HG03025 (cell line): ENCODE results near the gene DOCK2.

Experiments used
- ATAC-seq: cut with Tn5 transposase; IDR thresholded peaks from one replicate; pipeline ENCODE4 v1.9.1; 2021; ENCODE audit warnings: mild to moderate bottlenecking, moderate library complexity; ENCODE audit not compliant: unreplicated experiment, low FRiP score

DOCK2 gene

DNA sequence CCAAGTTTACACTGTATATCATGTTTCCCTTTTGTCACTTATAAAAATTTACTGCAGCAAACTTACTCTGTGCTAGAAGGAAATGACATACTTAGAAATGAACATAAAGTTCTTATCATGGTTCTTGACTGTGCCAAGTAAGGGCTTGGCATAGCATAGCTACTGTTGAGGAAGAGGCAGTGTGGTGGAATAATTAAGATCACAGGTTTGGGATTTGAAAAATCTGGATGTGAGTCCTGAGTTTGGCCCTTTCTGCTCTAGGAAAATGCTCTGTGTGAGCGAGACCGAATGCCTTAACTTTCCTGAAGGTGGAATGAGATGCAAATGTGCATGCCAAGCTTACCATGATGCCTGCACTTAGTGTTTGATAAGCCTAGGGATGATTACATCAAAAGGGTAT is 243.7 kb downstream of the DOCK2 start:
- no peak for ATAC-seq

DNA sequence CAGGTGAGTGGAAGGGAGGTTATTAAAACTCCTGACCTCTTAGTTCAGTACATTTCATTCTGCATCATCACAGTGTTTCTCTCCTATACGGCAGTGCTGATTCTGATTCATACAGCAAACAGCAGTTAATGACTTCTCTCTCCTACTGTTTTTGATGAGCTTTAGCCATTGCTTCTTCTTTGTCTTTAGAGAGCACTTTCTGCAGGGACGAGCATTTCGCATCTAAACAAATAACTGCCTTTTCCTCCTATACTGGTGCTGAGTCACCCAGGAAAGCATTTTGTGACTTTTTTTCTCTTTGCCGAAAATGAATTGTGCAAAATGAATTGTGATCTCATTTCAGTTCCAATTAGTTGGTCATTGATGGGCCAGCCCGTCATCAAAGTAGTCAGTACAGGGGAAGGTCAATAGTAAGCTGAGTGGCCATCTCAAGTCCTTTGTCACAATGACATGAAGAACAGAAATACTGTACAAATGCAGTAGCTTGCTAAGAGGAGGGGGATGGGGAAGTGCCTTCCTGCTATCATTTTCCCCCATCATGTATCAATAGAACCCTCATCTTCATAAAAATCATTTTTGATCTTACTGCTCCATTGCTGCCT is 244.7 kb downstream of the DOCK2 start:
- no peak for ATAC-seq

DNA sequence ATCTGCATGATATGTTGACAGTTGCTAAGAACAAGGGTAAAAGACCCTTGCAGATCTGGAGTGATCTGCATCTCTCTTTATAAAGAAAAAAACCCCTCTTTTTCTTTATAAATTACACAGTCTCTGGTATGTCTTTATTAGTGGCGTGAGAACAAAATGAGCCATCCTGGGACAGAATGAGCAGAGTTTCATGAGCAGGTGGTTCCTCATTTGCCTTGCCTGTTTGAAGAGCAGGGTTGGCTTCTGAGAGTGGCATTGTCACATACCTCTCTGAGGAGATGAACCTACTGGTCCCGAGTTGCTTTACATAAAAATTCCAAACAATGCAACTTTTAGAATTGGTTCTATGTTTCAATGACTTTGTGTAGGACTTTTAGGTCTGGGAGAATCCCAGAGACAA is 249.0 kb downstream of the DOCK2 start:
- no peak for ATAC-seq

DNA sequence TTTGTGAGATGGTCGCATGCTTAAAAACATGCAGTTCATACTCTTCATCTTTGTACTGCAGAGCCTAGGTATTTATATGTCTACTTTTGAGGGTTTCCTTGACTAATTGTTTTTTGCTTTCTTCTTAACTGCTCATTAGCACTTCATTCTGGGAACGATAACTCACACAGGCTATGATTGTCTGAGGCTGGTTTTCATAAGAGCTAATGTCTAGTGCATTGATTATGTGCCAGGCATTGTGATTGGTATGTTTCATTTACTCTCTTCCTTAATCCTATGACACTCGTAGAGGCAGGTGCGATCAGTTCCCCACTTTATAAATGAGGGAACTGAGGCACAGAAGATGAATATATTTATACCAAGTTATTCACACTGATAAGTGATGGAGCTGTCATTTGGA is 249.6 kb downstream of the DOCK2 start:
- ATAC-seq = no peak

DNA sequence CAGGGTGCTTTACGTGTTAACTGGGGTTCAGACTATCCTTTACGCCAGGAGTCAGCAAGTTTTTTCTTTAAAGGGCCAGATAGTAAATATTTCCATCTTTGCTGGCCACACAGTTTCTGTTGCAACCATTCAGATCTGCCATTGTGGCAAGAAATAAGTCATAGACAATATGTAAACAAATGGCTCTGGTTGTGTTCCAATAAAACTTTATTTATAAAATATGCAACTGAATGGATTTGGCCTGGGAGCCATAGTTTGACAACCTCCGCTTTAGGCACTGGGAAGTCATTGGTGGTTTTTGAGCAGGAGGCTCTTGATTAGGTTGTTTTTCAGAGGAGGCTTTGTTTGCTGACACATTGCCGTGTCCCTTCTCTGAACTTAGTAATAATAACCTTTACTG is 252.5 kb downstream of the DOCK2 start:
- no peak for ATAC-seq

DNA sequence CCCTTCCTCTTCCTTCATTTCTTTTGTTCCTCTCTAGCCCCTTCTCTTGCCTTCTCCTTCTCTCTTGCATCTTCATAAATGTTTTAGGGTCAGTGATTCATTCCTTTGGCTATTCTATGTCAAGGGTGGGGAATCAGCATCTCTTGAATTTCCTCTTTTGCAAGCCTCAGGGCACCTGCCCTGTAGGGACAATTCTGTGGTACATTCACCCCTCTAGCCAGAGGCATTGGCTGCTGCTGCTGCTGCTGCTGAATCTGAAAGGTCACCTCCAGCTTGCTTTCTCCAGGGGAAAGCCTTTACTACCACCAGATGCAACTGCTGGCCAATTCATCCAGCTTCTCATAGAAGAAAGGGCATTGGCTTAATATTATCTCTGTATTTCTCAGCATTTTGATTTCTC is 255.9 kb downstream of the DOCK2 start:
- no peak for ATAC-seq

DNA sequence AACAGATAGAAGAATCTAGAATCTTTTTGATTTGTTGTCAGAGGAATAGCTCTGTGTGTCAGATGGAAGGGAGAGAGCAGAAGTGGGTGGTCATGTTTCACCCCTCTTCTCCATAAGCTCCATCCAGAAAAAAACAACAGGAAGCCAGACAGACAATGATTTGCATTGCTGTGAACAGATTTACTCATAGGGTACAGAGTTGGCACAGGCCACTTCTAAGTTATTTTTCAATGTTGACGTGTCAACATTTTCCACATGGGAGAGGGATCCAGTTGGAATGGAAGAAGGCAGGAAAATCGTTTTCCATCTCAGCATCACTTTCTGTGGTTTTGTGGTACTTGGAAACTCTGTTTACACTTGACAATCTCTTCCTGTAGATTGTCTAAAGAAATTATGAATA is 256.5 kb downstream of the DOCK2 start:
- ATAC-seq = no peak

DNA sequence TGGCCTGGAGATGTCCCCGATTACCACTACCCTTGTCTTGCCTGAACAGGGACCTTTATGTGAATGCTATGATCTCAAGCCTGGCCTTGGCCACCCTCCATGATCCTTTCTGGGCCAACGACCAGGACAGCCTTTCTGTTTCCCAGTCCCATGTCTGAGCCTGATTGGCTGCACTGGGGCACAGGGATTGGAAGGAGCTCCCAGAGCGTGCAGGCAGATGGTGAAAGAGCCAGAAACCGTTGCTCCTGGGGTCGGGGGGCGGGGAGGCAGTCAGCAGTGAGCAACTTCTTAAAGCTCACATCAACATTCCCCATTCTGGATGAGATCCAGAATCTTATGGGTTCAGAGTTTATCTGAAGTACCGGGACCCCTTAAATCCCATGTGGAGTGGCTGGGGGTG is 258.9 kb downstream of the DOCK2 start:
- ATAC-seq = no peak

DNA sequence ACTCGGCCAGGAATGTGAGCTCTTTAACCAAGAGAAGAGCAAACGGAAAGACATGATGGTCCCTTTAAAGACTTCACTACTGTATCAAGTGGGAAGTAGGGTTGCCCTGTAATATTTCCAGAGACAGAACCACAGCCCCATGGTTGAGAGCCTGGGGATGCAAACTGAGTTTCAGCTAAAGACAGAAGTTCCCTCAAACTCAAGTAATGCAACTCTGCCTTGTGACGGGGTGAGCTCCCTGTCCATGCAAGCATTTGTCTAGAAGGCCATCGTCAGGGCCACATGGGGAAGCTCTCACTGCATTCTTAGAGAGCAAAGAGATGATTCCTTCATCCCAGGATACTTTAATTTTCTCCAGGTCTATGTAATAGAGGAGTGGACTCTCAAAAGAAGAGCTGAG is 260.4 kb downstream of the DOCK2 start:
- no peak for ATAC-seq

DNA sequence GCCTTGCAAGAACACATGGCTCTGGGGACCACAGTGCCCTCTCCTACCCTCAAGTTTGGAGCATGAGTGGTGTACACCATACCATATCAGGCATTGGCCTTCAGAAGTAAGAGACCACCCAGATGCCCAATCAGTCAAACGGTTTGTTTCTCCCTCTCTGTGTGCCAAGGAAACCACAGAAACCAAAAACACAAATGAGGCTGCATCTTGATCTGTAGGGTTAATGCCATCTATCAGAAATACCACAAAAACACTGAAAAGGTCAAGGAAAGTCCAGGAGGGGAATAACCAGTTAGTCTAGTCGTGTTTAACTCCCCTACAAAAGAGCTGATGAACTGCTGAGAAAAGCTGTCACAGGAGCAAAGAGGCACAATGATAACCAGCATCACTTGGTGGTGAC is 264.8 kb downstream of the DOCK2 start:
- ATAC-seq = no peak

DNA sequence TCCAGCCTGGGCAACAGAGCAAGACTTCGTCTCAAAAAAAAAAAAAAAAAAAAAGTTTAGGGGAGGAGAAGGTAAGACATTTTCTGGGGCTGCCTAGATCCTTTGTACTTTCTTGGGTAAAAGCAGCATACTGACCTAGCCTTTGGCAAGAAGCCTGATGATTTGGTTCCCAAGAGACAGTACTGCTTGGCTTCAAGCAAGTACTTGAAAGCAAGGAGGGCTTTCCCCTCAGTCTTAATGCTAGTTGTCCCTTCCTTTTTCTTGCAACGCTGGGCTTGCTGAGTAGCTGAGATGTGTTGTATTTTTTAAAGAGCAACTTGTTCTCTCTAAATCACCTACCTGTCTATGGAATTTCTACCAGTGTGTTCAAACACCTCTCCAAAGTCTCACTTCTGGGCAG is 267.0 kb downstream of the DOCK2 start:
- no peak for ATAC-seq

DNA sequence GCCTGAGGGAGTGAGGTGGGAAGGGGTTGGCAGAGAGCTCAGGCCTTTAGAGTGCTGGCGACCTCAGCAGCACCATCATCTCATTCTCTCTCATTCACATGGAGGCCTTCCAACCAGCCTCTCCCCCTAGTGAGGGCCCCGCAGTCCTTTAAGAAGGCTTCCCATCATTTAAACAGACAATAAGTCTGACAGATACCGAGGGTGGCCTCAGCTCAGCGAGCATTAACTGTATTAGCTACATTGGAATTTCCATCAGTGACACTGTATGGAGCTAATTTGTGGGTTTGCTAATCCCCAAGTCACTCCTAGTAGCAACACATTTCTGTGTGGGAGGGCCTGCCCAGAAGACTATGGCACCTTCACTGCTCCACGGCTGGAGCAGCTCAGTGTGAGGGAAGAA is 267.4 kb downstream of the DOCK2 start:
- no peak for ATAC-seq

DNA sequence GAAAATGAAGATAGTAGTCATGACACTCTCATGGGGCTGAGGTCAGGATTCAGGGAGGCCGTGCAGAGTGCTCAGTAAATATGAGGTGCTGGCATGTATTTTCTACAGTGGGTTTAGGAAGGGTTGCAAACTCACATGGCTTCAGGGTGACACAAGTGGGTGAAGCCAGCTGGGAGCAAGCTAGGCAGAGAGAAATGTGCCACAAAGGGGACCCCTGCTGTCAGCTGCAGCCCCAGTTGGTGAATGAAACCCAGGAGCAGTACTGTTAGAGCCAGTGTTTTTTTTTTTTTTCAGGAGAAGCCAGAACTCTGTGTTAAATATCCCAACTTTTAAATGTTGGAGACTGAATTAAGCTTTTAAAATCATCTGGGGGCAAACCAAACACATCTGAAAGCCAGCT is 267.9 kb downstream of the DOCK2 start:
- no peak for ATAC-seq

DNA sequence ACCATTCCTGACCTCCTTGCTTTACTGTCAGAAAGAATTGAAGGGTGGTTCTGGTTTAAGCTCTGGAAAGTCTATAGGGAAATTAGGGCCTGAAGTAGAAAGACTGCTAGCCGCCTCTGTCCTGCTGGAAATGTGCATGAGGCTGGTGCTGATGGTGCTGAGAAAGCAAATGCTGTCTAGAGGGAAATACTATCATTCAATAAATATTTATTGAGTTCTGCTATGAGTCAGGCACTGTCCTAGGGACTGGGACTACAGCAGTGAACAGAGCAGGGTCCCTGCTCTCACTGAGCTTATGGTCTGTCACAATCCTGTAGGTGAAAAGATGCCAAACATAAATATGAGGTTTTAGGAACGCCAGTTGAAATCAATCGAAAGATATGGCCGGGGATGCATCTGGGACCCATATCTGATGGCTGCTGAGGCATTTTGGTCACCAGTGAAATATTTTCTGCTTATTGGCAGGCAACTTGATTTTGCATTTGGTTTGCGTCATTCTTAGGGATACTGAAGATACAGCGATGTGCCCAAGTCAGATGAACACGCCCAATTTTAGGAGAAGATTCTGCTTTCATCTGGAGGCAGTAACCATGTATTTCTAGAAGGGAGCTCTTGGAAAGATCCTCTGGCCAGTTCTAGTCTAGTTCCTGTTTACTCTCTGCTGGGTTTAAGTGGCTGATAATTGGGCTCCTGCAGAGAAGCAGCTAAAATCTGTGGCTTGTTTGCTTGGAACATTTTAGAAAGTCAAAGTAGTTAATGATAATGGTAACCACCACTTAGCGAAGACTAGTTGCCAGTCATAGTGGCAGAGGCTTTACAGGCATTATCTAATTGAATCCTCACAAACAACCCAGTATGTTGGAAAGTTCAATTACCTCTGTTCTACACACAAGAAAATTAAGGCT is 269.9 kb downstream of the DOCK2 start:
- ATAC-seq = no peak

DNA sequence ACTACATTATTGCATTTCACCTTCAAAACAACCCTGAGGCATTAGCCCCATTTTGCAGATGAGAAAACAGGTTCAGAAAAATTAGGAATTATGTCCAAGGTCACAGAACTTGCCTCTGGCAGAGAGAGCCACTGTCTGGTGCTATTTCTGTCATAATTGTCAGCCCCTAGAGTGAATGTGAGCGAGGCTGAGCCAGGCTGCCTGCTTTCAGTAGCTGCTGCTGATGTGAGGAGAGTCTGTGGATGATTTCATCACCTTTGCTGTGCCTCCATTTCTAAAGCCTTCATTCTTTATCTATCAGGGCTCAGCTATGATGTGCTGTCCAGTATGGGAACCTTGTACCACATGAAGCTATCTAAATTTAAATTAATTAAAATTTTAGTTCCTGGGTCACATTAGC is 271.8 kb downstream of the DOCK2 start:
- ATAC-seq = no peak

DNA sequence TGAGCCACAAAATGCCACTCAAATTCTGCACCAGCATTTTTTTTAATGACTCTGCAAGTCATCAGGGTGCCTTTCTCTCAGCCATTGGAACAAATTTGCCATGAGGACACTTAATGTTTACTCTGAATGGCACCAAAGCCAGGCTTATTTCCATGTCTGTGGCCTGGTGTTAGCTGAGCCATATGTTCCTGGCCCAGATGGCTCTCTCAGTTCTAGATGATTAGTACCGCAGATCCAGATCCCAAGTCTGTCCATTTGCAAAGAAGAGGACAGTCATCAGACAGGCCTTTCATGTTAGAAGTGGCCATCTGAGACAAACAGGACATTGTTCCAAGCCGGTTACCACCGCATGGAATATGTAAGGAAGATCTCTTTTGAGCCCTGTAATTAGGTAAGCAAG is 272.9 kb downstream of the DOCK2 start:
- no peak for ATAC-seq

DNA sequence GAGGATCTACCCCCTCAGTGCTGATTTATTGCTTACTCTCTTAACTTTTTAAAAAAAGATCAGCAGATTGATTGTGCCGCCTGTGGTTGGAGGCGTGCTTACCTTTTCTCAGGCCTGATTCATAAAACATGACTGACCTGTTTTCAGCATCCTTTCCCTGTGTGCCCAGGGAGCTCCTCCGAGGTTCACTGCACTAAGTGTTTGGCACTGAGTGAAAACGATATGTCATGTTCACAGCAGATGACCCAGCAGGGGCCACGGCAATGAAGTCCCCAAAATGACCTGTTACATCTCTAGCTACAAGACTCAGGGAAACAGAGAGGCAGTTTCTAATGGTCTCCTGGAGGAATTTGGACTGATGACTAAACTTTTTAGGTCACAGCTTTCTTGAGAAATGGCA is 273.3 kb downstream of the DOCK2 start:
- no peak for ATAC-seq

DNA sequence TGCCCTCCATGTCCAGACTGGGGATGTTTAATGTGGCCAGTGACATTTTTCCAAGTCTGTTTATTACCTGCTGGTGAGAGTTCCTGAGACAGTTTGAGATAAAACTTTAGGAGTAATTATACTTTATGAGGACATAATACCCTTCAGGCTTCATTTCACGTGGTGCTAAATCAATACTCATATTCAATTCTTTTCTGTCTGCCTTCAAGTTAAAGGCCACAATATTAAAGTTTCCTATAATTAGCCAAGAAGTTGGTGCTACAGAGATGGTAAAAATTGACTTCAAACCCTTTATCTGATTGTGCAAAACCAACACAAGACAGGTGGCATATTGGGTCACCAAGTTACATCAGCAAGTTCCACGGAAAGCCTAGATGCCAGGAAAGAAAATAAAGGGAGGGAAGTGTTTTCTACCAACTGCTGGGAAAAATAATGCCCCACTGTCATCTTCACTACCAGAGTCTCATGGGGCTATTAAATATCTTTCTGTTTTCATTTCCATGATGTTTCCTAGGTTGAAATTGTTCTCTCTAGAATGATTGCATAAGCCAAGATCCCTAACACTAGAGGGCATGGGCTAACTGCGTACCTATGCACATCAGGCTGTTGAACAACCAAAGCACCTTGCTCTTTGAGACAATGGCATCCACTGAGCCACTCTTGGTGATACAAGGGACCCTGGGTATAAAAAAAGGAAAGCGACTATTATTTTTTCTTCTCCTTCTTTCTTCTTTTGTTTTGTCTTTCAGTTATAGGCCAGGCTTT is 274.6 kb downstream of the DOCK2 start:
- ATAC-seq = no peak

DNA sequence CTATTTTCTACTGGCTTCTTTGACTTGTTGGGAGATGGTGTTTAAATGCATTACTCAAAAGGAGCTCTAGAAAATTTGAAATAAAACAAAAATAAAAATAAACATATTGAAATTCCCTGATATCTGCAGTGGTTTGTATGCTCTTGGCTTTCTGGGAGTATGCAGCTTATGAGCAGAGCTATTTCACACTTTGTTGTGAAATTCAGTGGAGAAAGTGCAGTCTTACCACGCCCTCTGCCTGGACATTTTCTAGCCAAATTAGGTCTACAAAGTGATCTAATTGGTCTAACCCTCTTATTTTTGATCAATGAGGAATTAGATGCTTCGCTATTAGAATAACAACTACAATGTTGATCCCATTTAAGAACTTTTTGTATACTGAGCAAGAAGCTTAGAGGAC is 276.4 kb downstream of the DOCK2 start:
- ATAC-seq = no peak

DNA sequence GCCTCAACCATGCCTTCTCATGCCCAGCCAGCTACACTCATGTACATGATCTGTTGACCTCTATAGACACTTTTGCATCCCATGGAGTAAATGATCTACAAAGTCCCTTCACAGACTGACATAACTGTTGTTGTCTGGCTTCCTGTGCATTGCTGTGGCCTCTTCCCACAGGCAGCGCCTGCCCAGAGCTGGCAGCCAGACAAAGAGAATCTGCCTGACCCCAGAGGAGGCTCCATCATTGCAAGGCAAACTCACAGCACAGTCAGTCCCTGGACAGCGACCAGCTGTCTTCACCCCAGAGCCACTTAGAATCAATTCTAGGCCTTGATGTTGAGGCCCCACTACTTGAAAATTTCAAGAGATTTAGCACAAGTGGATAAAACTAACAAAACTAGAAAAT is 277.7 kb downstream of the DOCK2 start:
- ATAC-seq = no peak

DNA sequence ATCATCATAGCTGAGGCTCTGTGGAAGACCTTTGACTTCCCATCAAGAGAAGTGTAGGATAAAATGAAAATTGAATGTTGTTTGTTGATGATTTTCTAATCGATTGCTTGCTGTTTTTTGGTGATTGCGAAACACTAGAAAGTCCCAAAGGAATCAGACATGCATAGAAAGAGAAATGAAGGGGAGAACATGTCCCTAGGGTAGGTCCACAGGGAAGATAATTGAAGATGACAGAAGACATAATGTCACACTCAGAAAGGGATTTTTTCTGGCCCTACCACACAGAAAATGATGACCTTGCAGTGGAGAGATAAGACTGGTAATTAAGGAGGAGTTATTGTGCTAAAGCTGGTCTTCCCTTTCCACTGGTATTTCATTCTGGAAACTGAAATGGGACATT is 280.4 kb downstream of the DOCK2 start:
- ATAC-seq = no peak

DNA sequence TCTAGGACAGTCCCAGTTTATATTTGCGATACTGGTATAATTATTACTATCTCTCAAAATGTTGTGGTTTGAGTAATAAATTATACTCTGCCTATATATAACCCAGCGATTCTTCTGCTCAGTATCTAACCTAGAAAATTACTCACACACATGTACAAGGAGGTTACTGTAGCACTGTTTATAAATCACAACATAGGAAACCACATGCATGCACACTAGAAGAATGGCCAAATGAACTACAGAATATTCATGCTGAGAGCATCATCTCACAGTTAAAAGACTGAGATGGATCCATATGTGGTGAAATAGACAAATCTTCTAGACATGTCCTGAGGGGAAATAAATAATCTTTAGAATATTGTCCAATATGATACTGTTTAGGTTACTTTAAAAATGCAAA is 281.2 kb downstream of the DOCK2 start:
- ATAC-seq = no peak
